Measurements from ENCODE around the gene EPHA1. TPM values are rescaled to one million over a fixed set of nuclear protein-coding genes. Genes with fewer than 3 reads are reported as not detected.

EPHA1 gene
- total and polyA plus RNA-seq, 2 donors (not counting 3 experiments of a cell fraction or from before 2014, with no cell fraction given) = 0.07 TPM; not detected in 1

GRCh38 chr7:143410521-143411004 lies 1.9 kb upstream of the EPHA1 start:
- no peak overlapping the region for H2AFZ ChIP-seq (ENCODE audit: low read depth, low read length)

DNA sequence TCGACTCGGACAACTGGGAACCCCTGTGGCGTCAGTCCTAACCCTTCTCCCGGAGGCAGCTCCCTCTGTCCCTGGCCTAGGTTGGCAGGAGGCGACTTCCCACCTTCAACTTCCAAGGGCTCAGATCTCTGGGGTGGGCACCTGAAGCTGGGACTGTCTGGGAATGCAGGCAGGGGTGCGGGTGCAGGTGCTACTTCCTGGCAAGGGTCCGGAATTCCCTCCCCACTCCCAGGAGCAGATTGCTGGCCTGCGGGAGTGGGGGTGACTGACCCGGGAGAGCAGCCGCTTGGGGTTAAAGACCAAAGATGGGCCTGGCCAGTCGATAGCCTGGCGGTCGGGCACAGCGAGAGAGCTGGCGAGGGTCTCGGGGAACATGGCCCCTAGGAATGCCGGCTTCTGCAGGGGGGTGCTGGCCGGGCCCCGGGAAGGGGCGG lies 387 bp downstream of the EPHA1 start:
- H3K4me2 ChIP-seq (ENCODE audit: insufficient read depth, low read length) = no peak overlapping the region
- H3K79me2 ChIP-seq (ENCODE audit: control insufficient read depth, insufficient read depth, low read length) = no peaks in the 10 kb centered on the region
- no peaks in the 10 kb centered on the region for H3K27me3 ChIP-seq (ENCODE audit: control insufficient read depth in 2 of 2, insufficient read depth in 2 of 2, low read length in 2 of 2)
- intact Hi-C loops (cut with micrococcal nuclease) = no loop called here
- FAIRE-seq (no peak), DNase-seq (ENCODE audit: low read depth, low spot score) (no peak)
- no peaks in the 10 kb centered on the region for H3K36me3 ChIP-seq (ENCODE audit: control insufficient read depth in 2 of 2, extremely low read depth in 1 of 2, insufficient read depth in 2 of 2, low read length in 2 of 2)
- no peaks in the 10 kb centered on the region for H3K9me1 ChIP-seq (replicated peaks; ENCODE audit: control insufficient read depth, extremely low read depth, insufficient read depth, low read length)
- H3K4me1 ChIP-seq (ENCODE audit: control insufficient read depth, extremely low read depth, insufficient read depth, low read length) = peaks cover 14% of the 10 kb centered on the region
- no peaks in the 10 kb centered on the region for H4K20me1 ChIP-seq (replicated peaks; ENCODE audit: control insufficient read depth, extremely low read depth, insufficient read depth, low read length)
- BruUV-seq (replicated peaks) = no TSS peak
- H2AFZ ChIP-seq (ENCODE audit: low read depth, low read length) = no peak overlapping the region
- dilution Hi-C loops (cut with MboI; ENCODE audit: extremely low pct_ligation_motif_present, low sequenced_read_pairs) = no loop called here
- TF ChIP-seq GATA2 (IDR thresholded peaks at IDR 0.05; ENCODE audit: insufficient read depth, insufficient read length, low read depth, low read length) = no peak
- no peak for TF ChIP-seq POLR2A (IDR thresholded peaks at IDR 0.05; ENCODE audit: low read depth, low read length)
- no peak for TF ChIP-seq FOS (IDR thresholded peaks at IDR 0.05; ENCODE audit: borderline replicate concordance, insufficient read depth, low read length)
- TF ChIP-seq, protein P1, sequence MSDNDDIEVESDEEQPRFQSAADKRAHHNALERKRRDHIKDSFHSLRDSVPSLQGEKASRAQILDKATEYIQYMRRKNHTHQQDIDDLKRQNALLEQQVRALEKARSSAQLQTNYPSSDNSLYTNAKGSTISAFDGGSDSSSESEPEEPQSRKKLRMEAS (IDR thresholded peaks at IDR 0.05; ENCODE audit: insufficient read depth, insufficient read length) = no peak
- TF ChIP-seq JUN (IDR thresholded peaks at IDR 0.05; ENCODE audit: borderline replicate concordance, insufficient read depth, insufficient read length, low read depth) = no peak
- TF ChIP-seq CTCF (IDR thresholded peaks at IDR 0.05; ENCODE audit: extremely low read depth in 1 of 2, insufficient read depth in 1 of 2, low read depth in 1 of 2, low read length in 2 of 2) = no peak
- no peak for TF ChIP-seq POLR2AphosphoS5 (IDR thresholded peaks at IDR 0.05; ENCODE audit: insufficient read depth, low read depth, low read length)
- no peak for TF ChIP-seq MYC (IDR thresholded peaks at IDR 0.05; ENCODE audit: low read depth, low read length)
- no peak for TF ChIP-seq EZH2 (IDR thresholded peaks at IDR 0.05; ENCODE audit: borderline replicate concordance, low read depth, low read length, severe bottlenecking)
- no peak overlapping the region for H3K27ac ChIP-seq (ENCODE audit: insufficient read depth, low read depth, low read length)
- no peak overlapping the region for H3K4me3 ChIP-seq (replicated peaks in 1 of 3; ENCODE audit: insufficient read depth in 1 of 3, low read depth in 1 of 3, low read length in 3 of 3)
- CTCF ChIA-PET = interaction anchor here (0.8 to 4.7 kb wide), 10 partner anchors 8 to 720 kb away, joined by 3 to 52 read pairs (median 5); no protein-coding TSS in a partner anchor
- no peak overlapping the region for H3K9ac ChIP-seq (replicated peaks; ENCODE audit: extremely low read depth, insufficient read depth, low read length)
- POLR2A ChIA-PET = no interaction called here
- H3K9me3 ChIP-seq (replicated peaks; ENCODE audit: control insufficient read depth, insufficient read depth, low read length) = no peaks in the 10 kb centered on the region

More at GRCh38 chr7:143410521-143411004, 1.9 kb upstream of the EPHA1 start:
- H3K4me1 ChIP-seq (ENCODE audit: control insufficient read depth, extremely low read depth, insufficient read depth, low read length) = peaks cover 14% of the 10 kb centered on the region
- H3K9me1 ChIP-seq (replicated peaks; ENCODE audit: control insufficient read depth, extremely low read depth, insufficient read depth, low read length) = no peaks in the 10 kb centered on the region
- no peaks in the 10 kb centered on the region for H4K20me1 ChIP-seq (replicated peaks; ENCODE audit: control insufficient read depth, extremely low read depth, insufficient read depth, low read length)
- intact Hi-C loops (cut with micrococcal nuclease) = no loop called here
- CTCF ChIA-PET = interaction anchor here (1.0 to 1.5 kb wide), 3 partner anchors 15 to 170 kb away, joined by 3 to 6 read pairs (median 3); no protein-coding TSS in a partner anchor
- POLR2A ChIA-PET = interaction anchor here (0.9 kb wide), 1 partner anchor 27 kb away, joined by 3 read pairs; no protein-coding TSS in a partner anchor
- H3K4me3 ChIP-seq (replicated peaks in 1 of 3; ENCODE audit: insufficient read depth in 1 of 3, low read depth in 1 of 3, low read length in 3 of 3) = no peak overlapping the region
- FAIRE-seq (no peak), DNase-seq (ENCODE audit: low read depth, low spot score) (no peak)
- no peak for TF ChIP-seq MYC (IDR thresholded peaks at IDR 0.05; ENCODE audit: low read depth, low read length)
- no peak for TF ChIP-seq EZH2 (IDR thresholded peaks at IDR 0.05; ENCODE audit: borderline replicate concordance, low read depth, low read length, severe bottlenecking)
- no peak for TF ChIP-seq POLR2AphosphoS5 (IDR thresholded peaks at IDR 0.05; ENCODE audit: insufficient read depth, low read depth, low read length)
- TF ChIP-seq, protein P1 (IDR thresholded peaks at IDR 0.05; ENCODE audit: insufficient read depth, insufficient read length) = no peak
- H3K9me3 ChIP-seq (replicated peaks; ENCODE audit: control insufficient read depth, insufficient read depth, low read length) = no peaks in the 10 kb centered on the region
- H3K27me3 ChIP-seq (ENCODE audit: control insufficient read depth in 2 of 2, insufficient read depth in 2 of 2, low read length in 2 of 2) = no peaks in the 10 kb centered on the region
- no TSS peak for BruUV-seq (replicated peaks)
- H3K36me3 ChIP-seq (ENCODE audit: control insufficient read depth in 2 of 2, extremely low read depth in 1 of 2, insufficient read depth in 2 of 2, low read length in 2 of 2) = no peaks in the 10 kb centered on the region
- dilution Hi-C loops (cut with MboI; ENCODE audit: extremely low pct_ligation_motif_present, low sequenced_read_pairs) = no loop called here
- no peak overlapping the region for H3K4me2 ChIP-seq (ENCODE audit: insufficient read depth, low read length)
- no peaks in the 10 kb centered on the region for H3K79me2 ChIP-seq (ENCODE audit: control insufficient read depth, insufficient read depth, low read length)
- no peak overlapping the region for H3K9ac ChIP-seq (replicated peaks; ENCODE audit: extremely low read depth, insufficient read depth, low read length)
- no peak overlapping the region for H3K27ac ChIP-seq (ENCODE audit: insufficient read depth, low read depth, low read length)

All from endothelial cell of umbilical vein (primary cell).